ENCODE measurements around the gene SLC11A2. TPM values are rescaled to one million over a fixed set of nuclear protein-coding genes. Genes with fewer than 3 reads are reported as not detected.

SLC11A2 gene
- total RNA-seq, 1 donor from 2014 or later: 40.0 TPM

DNA sequence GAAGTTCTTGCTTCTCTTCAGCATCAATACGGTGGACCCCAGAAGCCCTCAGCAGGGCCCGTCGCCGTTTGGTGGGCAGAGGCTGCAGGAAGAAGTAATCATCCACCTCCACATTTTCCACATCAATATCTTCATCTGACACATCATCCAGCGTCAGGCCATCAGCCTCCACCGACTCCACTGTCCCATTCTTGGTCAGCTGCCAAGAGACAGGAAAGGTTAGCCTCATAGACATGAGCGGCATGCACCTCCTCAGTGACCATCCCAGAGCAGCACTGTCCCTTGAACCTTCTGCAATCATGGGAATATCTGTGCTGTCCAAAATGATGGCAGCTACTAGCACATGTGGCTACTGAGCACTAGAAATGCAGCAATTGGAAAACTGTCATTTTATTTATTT lies 41.6 kb upstream of the SLC11A2 start:
- H3K4me3 Mint-ChIP-seq (ENCODE audit: unreplicated experiment): no peak overlapping the region
- Histone ChIP-seq H3K27ac (ENCODE audit: low read depth, low read length) (no peak overlapping the region), H2AFZ (ENCODE audit: low read depth, low read length) (no peak overlapping the region), H3K9ac (ENCODE audit: low read length) (no peak overlapping the region), H4K20me1 (ENCODE audit: insufficient read depth, low read length) (peaks cover 24% of the 10 kb centered on the region), H3K9me3 (ENCODE audit: insufficient read depth, low read depth, low read length) (no peaks in the 10 kb centered on the region), H3K4me3 (ENCODE audit: insufficient read depth, low read depth, low read length) (no peak overlapping the region), H3K79me2 (ENCODE audit: insufficient read depth, low read length) (peaks cover 3% of the 10 kb centered on the region), H3K36me3 (ENCODE audit: insufficient read depth, low read length) (peaks cover 59% of the 10 kb centered on the region), H3K27me3 (ENCODE audit: insufficient read depth, low read length) (no peaks in the 10 kb centered on the region), H3K4me2 (ENCODE audit: low read length) (no peak overlapping the region), H3K4me1 (ENCODE audit: insufficient read depth, low read length) (no peaks in the 10 kb centered on the region)
- H3K27me3 Mint-ChIP-seq (ENCODE audit: low read depth, unreplicated experiment): no peaks in the 10 kb centered on the region
- no peak overlapping the region for H3K27ac Mint-ChIP-seq (ENCODE audit: unreplicated experiment)
- TF ChIP-seq EZH2 (IDR thresholded peaks at IDR 0.05; ENCODE audit: insufficient read depth, low read length): no peak
- TF ChIP-seq, protein P1, sequence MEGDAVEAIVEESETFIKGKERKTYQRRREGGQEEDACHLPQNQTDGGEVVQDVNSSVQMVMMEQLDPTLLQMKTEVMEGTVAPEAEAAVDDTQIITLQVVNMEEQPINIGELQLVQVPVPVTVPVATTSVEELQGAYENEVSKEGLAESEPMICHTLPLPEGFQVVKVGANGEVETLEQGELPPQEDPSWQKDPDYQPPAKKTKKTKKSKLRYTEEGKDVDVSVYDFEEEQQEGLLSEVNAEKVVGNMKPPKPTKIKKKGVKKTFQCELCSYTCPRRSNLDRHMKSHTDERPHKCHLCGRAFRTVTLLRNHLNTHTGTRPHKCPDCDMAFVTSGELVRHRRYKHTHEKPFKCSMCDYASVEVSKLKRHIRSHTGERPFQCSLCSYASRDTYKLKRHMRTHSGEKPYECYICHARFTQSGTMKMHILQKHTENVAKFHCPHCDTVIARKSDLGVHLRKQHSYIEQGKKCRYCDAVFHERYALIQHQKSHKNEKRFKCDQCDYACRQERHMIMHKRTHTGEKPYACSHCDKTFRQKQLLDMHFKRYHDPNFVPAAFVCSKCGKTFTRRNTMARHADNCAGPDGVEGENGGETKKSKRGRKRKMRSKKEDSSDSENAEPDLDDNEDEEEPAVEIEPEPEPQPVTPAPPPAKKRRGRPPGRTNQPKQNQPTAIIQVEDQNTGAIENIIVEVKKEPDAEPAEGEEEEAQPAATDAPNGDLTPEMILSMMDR (IDR thresholded peaks at IDR 0.05; ENCODE audit: insufficient read depth, low read depth, low read length): no peak
- FAIRE-seq (no peak), DNase-seq (ENCODE audit: low read depth) (no peak)
- peaks cover 33% of the 10 kb centered on the region for H3K36me3 Mint-ChIP-seq (ENCODE audit: low read depth, unreplicated experiment)
- H3K4me1 Mint-ChIP-seq (ENCODE audit: low read depth, unreplicated experiment): peaks cover 10% of the 10 kb centered on the region
- no peaks in the 10 kb centered on the region for H3K9me3 Mint-ChIP-seq (ENCODE audit: unreplicated experiment)

DNA sequence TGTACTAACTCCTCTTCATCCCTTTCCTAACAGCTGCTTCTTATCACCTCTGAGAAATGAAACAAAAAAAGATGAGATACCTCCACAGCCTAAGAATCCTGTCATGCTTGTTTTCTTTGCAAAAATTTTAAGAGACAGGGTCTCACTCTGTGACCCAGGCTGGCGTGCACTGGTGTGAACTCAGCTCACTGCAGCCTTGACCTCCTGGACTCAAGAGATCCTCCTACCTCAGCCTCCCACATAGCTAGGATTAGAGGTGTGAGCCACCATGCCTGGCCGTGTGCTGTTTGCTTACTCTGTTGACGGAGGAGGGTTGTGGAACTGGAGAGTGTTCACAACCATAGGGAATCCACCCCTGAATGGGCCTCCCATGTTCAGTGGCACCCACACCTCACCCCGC lies 41.0 kb upstream of the SLC11A2 start:
- no peak for FAIRE-seq

DNA sequence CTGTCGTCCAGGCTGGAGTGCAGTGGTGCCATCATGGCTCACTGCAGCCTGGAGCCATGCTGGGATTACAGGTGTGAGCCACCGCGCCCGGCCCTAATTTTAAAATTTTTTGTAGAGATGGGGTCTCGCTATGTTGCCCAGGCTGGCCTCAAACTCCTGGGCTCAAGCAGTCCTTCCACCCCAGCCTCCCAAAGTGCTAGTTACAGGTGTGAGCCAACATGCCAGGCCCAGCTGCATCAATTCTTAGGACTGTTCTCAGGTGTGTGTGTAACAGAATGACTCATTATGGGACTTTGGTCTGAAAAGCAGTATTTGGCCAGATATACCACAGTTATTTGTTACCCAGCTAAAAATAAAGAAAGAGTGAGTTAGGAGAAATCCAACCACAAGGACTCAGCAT lies 39.3 kb upstream of the SLC11A2 start:
- Mint-ChIP-seq H3K27ac (ENCODE audit: unreplicated experiment) (no peak overlapping the region), H3K27me3 (ENCODE audit: low read depth, unreplicated experiment) (no peaks in the 10 kb centered on the region), H3K4me3 (ENCODE audit: unreplicated experiment) (no peak overlapping the region), H3K36me3 (ENCODE audit: low read depth, unreplicated experiment) (peaks cover 33% of the 10 kb centered on the region), H3K9me3 (ENCODE audit: unreplicated experiment) (no peaks in the 10 kb centered on the region), H3K4me1 (ENCODE audit: low read depth, unreplicated experiment) (peaks cover 6% of the 10 kb centered on the region)
- Histone ChIP-seq H3K27ac (ENCODE audit: low read depth, low read length) (no peak overlapping the region), H3K4me3 (ENCODE audit: insufficient read depth, low read depth, low read length) (no peak overlapping the region), H3K36me3 (ENCODE audit: insufficient read depth, low read length) (peaks cover 60% of the 10 kb centered on the region), H3K9ac (ENCODE audit: low read length) (no peak overlapping the region), H3K79me2 (ENCODE audit: insufficient read depth, low read length) (peaks cover 3% of the 10 kb centered on the region), H2AFZ (ENCODE audit: low read depth, low read length) (no peak overlapping the region), H3K4me2 (ENCODE audit: low read length) (no peak overlapping the region), H3K9me3 (ENCODE audit: insufficient read depth, low read depth, low read length) (no peaks in the 10 kb centered on the region), H3K4me1 (ENCODE audit: insufficient read depth, low read length) (no peaks in the 10 kb centered on the region), H3K27me3 (ENCODE audit: insufficient read depth, low read length) (no peaks in the 10 kb centered on the region), H4K20me1 (ENCODE audit: insufficient read depth, low read length) (peaks cover 21% of the 10 kb centered on the region)
- TF ChIP-seq, protein P1 (IDR thresholded peaks at IDR 0.05; ENCODE audit: insufficient read depth, low read depth, low read length): no peak
- TF ChIP-seq EZH2 (IDR thresholded peaks at IDR 0.05; ENCODE audit: insufficient read depth, low read length): no peak
- no peak for DNase-seq (ENCODE audit: low read depth)
- FAIRE-seq: no peak

More for the DNA sequence above, 41.0 kb upstream of the SLC11A2 start:
- no peak overlapping the region for H3K4me3 ChIP-seq (ENCODE audit: insufficient read depth, low read depth, low read length)
- H3K9me3 Mint-ChIP-seq (ENCODE audit: unreplicated experiment): no peaks in the 10 kb centered on the region
- no peak overlapping the region for H3K27ac ChIP-seq (ENCODE audit: low read depth, low read length)
- H3K36me3 ChIP-seq (ENCODE audit: insufficient read depth, low read length): peaks cover 60% of the 10 kb centered on the region
- H3K27me3 ChIP-seq (ENCODE audit: insufficient read depth, low read length): no peaks in the 10 kb centered on the region
- no peak overlapping the region for H3K9ac ChIP-seq (ENCODE audit: low read length)
- no peak overlapping the region for H3K4me3 Mint-ChIP-seq (ENCODE audit: unreplicated experiment)
- TF ChIP-seq, protein P1 (IDR thresholded peaks at IDR 0.05; ENCODE audit: insufficient read depth, low read depth, low read length): no peak
- no peak for TF ChIP-seq EZH2 (IDR thresholded peaks at IDR 0.05; ENCODE audit: insufficient read depth, low read length)
- DNase-seq (ENCODE audit: low read depth): no peak
- H3K4me1 Mint-ChIP-seq (ENCODE audit: low read depth, unreplicated experiment): peaks cover 10% of the 10 kb centered on the region
- no peaks in the 10 kb centered on the region for H3K27me3 Mint-ChIP-seq (ENCODE audit: low read depth, unreplicated experiment)
- no peak overlapping the region for H3K27ac Mint-ChIP-seq (ENCODE audit: unreplicated experiment)
- H2AFZ ChIP-seq (ENCODE audit: low read depth, low read length): no peak overlapping the region
- no peaks in the 10 kb centered on the region for H3K9me3 ChIP-seq (ENCODE audit: insufficient read depth, low read depth, low read length)
- peaks cover 24% of the 10 kb centered on the region for H4K20me1 ChIP-seq (ENCODE audit: insufficient read depth, low read length)
- H3K4me2 ChIP-seq (ENCODE audit: low read length): no peak overlapping the region
- peaks cover 3% of the 10 kb centered on the region for H3K79me2 ChIP-seq (ENCODE audit: insufficient read depth, low read length)
- no peaks in the 10 kb centered on the region for H3K4me1 ChIP-seq (ENCODE audit: insufficient read depth, low read length)
- peaks cover 33% of the 10 kb centered on the region for H3K36me3 Mint-ChIP-seq (ENCODE audit: low read depth, unreplicated experiment)

Data from astrocyte (in vitro differentiated cells and primary cell).